PFSK-1 (cell line): Measurements from ENCODE around the gene FAM120AOS.

ENCODE experiments used
- FOXP2 ChIP-seq: optimal IDR thresholded peaks from 2 replicates; pipeline ENCODE3; 2011; ENCODE audit warnings: borderline replicate concordance, control low read depth, inconsistent platforms; ENCODE audit not compliant: insufficient read depth; ENCODE audit errors: extremely low read length, extremely low read depth
- POLR2AphosphoS5 ChIP-seq: IDR thresholded peaks from 2 replicates; pipeline ENCODE4 v1.6.1; 2012; ENCODE audit warnings: low read depth, mild to moderate bottlenecking, control low read depth, low read length, moderate library complexity
- SIN3A ChIP-seq: IDR thresholded peaks from 2 replicates; pipeline ENCODE4 v1.6.1; 2012; ENCODE audit warnings: mild to moderate bottlenecking, low read length, moderate library complexity, borderline replicate concordance; ENCODE audit not compliant: insufficient read depth
- TAF1 ChIP-seq: IDR thresholded peaks from 2 replicates; pipeline ENCODE4 v1.6.1; 2012; ENCODE audit warnings: low read length, control low read depth, borderline replicate concordance; ENCODE audit not compliant: insufficient read depth
- TF ChIP-seq, protein P1 (sequence below), 2 experiments: IDR thresholded peaks; 2 replicates each; pipeline versions ENCODE4 v1.6.1 to v1.8.0; 2011 to 2012; ENCODE audit warnings: low read depth in 2 of 2, low read length in 2 of 2, control low read depth in 1 of 2, inconsistent platforms in 1 of 2, mild to moderate bottlenecking in 1 of 2, moderate library complexity in 1 of 2; ENCODE audit not compliant: insufficient read depth in 1 of 2

Gene FAM120AOS

GRCh38 chr9:93422977-93423616 lies 30.3 kb downstream of the FAM120AOS start:
- TF ChIP-seq TAF1 (no peak), SIN3A (no peak), FOXP2 (no peak), POLR2AphosphoS5 (no peak)
- TF ChIP-seq, protein P1, sequence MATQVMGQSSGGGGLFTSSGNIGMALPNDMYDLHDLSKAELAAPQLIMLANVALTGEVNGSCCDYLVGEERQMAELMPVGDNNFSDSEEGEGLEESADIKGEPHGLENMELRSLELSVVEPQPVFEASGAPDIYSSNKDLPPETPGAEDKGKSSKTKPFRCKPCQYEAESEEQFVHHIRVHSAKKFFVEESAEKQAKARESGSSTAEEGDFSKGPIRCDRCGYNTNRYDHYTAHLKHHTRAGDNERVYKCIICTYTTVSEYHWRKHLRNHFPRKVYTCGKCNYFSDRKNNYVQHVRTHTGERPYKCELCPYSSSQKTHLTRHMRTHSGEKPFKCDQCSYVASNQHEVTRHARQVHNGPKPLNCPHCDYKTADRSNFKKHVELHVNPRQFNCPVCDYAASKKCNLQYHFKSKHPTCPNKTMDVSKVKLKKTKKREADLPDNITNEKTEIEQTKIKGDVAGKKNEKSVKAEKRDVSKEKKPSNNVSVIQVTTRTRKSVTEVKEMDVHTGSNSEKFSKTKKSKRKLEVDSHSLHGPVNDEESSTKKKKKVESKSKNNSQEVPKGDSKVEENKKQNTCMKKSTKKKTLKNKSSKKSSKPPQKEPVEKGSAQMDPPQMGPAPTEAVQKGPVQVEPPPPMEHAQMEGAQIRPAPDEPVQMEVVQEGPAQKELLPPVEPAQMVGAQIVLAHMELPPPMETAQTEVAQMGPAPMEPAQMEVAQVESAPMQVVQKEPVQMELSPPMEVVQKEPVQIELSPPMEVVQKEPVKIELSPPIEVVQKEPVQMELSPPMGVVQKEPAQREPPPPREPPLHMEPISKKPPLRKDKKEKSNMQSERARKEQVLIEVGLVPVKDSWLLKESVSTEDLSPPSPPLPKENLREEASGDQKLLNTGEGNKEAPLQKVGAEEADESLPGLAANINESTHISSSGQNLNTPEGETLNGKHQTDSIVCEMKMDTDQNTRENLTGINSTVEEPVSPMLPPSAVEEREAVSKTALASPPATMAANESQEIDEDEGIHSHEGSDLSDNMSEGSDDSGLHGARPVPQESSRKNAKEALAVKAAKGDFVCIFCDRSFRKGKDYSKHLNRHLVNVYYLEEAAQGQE (IDR thresholded peaks at IDR 0.05; ENCODE audit: insufficient read depth in 1 of 2, low read depth in 2 of 2, low read length in 2 of 2) = no peak

DNA sequence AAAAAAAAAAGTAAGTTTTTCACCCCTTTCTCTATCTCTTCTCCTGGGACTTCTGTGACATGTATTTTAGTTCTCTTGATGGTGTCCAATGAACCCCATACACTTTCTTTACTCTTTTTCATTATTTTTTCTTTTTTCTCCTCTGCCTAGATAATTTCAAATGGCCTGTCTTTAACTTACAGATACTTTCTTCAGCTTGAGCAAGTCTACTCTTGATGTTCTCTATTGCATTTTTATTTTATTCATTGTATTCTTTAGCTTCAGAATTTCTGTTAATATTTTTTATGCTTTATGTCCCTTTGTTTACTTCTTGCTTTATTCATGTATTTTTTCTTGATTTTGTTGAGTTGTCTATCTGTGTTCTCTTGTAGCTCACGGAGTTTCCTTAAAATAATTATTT lies 34.4 kb downstream of the FAM120AOS start:
- TF ChIP-seq FOXP2 (no peak), TAF1 (no peak), SIN3A (no peak), POLR2AphosphoS5 (no peak)
- TF ChIP-seq, protein P1 (IDR thresholded peaks at IDR 0.05; ENCODE audit: insufficient read depth in 1 of 2, low read depth in 2 of 2, low read length in 2 of 2) = no peak

- no peak for TF ChIP-seq SIN3A
- TF ChIP-seq POLR2AphosphoS5 = no peak
- TF ChIP-seq FOXP2 = no peak
- TF ChIP-seq, protein P1 (IDR thresholded peaks at IDR 0.05; ENCODE audit: insufficient read depth in 1 of 2, low read depth in 2 of 2, low read length in 2 of 2) = no peak
- no peak for TF ChIP-seq TAF1
Observed at GRCh38 chr9:93417538-93417937, 35.8 kb downstream of the FAM120AOS start.

DNA sequence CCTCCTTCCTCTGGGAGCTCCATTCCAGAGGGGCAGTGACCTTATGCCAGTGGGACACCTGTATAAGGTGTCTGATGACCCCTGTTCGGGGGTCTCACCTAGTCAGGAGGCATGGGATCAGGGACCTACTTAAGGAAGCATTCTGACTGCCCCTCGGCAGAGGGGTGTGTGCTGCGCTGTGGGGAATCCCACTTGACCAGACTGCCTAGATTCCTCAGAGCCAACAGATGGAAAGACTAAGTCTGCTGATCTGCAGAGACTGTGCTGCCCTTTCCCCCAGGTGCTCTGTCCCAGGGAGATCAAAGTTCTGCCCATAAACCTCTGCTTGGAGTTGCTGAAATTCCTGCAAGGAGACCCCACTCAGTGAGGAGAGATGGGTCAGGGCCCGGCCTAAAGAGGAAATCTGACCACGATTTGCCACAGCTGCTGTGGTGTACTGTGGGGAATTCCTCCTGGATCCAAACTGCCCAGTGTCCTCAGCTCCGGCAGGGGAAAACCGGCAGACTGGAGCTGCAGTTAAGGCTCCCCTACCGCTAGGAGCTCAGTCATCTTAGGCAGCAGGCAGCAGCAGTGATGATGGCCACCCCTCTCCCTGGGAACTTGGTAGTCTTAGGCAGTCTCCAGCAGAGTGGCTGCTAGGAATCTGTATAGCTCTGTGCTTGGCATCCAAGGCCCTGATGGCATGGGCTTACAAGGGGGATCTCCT lies 36.7 kb downstream of the FAM120AOS start:
- TF ChIP-seq FOXP2 (no peak), TAF1 (no peak), POLR2AphosphoS5 (no peak), SIN3A (no peak)
- TF ChIP-seq, protein P1 (IDR thresholded peaks at IDR 0.05; ENCODE audit: insufficient read depth in 1 of 2, low read depth in 2 of 2, low read length in 2 of 2) = no peak

GRCh38 chr9:93415176-93415690 lies 38.1 kb downstream of the FAM120AOS start:
- no peak for TF ChIP-seq POLR2AphosphoS5
- TF ChIP-seq TAF1 = no peak
- no peak for TF ChIP-seq FOXP2
- TF ChIP-seq, protein P1 (IDR thresholded peaks at IDR 0.05; ENCODE audit: insufficient read depth in 1 of 2, low read depth in 2 of 2, low read length in 2 of 2) = no peak
- no peak for TF ChIP-seq SIN3A
